Activated CD4-positive, alpha-beta T cell treated with anti-CD3 and anti-CD28 coated beads, Interleukin-10, Interleukin-2, amounts not matched to agents 100 ng/mL and 50 ng/mL, durations not matched to agents 16 hours and 8 hours (primary cell): ENCODE results near the gene CEACAM5.

Experiments
- DNase-seq: peaks from one replicate; pipeline ENCODE4 v3.0.0-alpha.2; 2020

Gene CEACAM5

DNA sequence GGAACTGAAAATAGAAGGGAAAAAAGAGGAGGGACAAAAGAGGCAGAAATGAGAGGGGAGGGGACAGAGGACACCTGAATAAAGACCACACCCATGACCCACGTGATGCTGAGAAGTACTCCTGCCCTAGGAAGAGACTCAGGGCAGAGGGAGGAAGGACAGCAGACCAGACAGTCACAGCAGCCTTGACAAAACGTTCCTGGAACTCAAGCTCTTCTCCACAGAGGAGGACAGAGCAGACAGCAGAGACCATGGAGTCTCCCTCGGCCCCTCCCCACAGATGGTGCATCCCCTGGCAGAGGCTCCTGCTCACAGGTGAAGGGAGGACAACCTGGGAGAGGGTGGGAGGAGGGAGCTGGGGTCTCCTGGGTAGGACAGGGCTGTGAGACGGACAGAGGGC, at the start of gene CEACAM5:
TSS of gene CEACAM5 (plus strand) at position 146 of the 400 bp plus-strand sequence. CDS start at position 252, 106 bp downstream.
- no peak for DNase-seq

DNA sequence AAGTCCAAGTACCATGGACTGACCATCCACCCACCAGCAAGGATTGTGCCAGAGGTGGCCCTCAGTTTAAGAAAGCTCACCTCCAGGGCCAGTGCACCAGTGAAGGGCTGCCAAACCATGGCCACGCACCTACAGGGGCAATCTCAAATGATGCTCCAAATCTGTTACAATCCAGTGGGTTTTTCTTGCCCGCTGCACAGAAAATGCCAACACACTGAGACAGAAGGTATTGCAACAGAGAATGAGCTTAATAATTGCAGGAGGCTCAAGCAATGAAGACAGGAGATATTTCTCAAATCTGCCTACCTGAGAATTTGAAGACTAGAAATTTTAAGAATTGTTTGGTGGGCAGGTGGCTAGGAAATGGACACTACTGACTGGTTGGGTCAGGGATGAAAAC, 42.4 kb upstream of the CEACAM5 start:
- no peak for DNase-seq

DNA sequence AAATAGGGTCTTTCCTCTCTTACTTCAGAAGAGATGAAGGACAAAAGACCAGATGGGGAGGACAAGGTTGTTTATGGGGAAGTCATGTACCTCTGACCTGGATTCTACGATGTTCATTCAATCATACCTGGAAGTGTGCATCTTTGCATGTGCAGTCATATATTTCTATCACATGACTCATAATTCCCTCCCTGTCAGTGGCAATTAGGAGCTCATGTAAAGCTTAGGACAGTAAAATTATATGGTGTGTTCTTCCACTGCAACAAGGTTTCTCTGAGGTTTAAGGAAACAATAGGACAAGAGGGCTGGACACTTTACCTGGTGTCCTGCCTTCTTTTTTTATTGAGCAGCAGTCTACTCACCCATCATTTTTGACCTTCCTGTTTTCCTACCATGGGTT, 40.1 kb upstream of the CEACAM5 start:
- DNase-seq = no peak

DNA sequence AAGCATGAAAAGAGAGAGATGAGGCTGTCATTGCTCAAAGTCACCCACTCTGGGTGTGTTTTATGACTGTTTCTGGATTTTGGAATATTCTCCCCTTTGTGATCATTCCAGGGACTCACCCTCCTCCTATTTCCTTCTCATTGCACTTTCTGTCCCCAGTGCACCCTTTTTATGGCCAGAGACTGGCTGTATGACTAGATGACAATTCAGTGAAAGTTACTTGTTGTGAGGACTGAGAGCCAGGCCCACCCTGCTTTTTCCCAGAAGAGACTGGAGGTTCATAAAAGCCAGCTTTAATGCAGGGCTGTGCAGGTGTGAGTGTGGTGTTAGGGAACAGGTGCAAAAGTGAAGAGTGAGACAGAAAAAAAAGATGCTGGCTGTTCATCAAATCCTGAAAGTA, 37.7 kb upstream of the CEACAM5 start:
- DNase-seq = no peak

DNA sequence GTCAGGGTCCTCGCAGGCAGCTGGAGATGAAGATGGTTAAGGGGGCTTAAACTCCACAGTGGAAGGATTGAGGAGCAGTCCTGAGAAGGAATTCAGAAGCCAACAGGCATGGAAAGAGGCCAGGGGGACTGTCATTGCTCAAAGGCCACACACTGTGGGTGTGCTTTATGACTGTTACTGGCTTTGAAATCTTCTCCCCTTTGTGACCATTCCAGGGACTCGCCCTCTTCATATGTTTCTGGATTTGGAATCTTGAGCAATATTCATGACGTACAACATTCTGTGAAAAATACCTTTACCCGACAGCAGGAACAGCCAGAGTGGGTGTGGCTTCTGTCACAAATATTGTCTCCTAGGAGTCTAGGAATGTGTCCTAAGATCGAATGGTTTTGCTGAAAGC, 36.9 kb upstream of the CEACAM5 start:
- DNase-seq = no peak

DNA sequence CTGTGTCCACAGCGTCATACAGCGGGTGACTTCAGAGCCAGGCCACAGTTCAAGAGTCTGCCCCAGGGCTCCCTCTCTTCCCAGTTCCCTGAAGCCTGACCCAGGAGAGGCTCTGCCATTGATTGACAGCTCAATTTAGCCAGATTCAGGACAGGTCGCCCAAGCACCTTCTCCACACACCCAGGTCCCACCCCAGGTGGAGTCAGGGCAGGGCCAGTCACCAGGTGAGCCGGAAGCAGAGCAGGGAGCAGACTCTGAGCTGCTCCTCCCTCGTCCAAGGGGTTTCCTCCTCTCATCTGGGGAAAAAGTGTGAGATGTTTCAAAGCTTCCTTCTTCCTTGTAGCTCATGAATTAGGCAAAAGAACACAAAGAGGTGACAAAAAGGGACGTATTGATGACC, 26.0 kb upstream of the CEACAM5 start:
- no peak for DNase-seq

DNA sequence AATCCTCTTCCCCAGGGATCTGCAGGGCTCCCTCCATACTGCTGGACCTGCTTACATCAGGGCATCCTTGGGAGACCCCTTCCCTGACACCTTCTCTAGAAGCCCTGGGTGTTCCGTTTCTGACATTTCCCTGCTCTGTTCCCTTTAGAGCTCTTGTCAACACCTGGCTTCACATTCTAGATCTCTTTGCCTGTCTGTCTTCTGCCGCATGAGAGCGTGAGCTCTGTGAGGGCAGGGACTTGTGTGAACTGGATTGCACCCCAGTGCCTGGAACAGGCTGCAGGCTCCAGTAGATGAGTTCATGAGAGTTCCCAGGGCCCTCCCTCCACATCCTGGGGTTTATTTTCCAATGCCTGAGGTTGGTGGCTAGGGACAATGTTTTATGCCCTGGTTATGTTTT, 21.0 kb upstream of the CEACAM5 start:
- DNase-seq = no peak

DNA sequence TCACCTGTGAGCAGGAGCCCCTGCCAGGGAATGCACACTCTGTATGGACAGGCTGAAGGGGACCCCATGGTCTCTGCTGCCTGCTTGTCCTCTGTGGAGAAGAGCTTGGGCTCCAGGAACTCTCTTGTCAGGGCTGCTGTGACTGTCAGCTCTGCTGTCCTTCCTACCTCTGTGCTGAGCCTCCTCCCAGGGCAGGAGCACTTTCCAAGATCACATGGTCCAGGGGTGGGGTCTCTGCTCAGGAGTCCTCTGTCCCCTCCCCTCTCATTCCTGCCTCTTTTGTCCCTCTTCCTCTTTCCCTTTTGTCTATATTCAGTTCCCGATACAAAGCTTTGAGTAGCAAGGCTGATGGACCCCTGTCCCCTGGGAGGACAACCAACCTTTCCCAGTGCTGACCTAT, 20.3 kb upstream of the CEACAM5 start, which contains the start of gene CEACAM7:
TSS of gene CEACAM7 (minus strand) at position 173 of the 400 bp plus-strand sequence. CDS start at position 68, 105 bp downstream.
- no peak for DNase-seq

DNA sequence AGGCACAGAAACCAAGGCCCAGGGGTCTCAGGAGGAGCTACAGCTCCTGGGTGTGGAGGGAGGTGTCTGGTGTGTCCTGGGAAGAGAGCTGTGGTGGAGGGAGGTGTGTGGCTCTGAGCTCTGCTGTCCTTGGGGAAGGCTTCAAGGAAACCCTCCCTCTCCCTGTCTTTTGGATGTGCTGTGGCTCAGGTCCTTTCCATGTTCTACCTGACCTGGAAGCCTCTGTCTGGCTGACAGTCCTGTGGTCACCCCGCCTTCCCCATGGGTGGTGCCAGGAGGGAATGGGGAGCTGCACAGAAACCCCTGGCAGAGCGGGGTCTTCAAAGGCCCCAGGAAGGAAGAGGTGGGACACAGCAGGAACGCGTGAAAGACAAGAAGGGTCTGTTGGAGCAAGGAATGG, 19.7 kb upstream of the CEACAM5 start:
- DNase-seq = no peak

DNA sequence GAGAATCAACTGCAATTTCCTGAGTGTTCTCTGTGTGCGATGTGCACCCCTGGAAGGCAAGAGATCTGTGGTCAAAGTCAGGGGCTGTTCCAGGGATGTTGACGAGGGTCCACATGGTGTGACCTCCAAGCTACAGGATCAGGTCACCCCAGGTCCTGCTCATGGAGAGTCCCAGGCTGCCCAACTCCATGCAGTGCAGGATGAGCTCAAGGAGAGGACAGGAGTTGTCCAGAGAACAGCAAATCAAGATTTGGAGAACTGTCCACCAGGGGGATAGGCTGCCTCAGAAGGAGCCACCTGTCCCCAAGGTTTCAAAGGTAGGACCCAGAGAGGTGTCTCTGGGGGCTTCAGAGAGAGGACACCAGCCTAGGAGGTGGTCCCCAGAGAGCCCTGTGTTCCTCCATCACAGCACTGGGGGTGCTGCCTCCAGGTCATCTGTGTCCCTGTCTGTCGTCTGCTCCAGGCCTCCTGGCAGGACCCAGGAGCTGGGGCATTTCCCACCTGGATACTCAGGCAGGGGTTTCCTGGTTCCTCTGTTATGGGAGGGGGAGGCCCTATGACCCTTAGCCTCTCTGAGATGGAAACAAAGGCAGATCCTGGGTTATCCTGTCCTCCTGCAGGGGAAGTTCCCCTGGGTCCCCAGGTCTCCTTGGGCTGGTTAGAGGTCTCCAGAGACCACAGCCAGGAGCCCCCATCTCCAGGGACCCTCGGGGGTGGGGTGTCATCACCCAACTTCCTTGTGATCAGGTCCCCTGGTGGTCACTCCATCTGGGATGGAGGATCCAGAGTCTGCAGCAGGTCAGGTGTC, 18.2 kb upstream of the CEACAM5 start:
- no peak for DNase-seq

DNA sequence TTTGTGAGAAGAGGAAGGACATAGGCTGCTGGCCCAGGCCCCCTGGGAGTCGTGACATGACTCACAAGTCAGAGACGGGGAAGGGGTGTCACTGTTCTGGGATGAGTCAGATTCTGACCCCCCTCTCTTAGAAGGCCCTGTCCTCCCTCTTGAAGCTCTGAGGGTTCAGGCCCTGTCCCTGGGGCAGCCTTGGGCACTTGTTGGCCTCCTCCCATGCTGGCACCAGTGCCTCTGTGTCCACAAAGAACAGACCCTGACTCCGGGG, 17.7 kb upstream of the CEACAM5 start:
- DNase-seq = no peak

DNA sequence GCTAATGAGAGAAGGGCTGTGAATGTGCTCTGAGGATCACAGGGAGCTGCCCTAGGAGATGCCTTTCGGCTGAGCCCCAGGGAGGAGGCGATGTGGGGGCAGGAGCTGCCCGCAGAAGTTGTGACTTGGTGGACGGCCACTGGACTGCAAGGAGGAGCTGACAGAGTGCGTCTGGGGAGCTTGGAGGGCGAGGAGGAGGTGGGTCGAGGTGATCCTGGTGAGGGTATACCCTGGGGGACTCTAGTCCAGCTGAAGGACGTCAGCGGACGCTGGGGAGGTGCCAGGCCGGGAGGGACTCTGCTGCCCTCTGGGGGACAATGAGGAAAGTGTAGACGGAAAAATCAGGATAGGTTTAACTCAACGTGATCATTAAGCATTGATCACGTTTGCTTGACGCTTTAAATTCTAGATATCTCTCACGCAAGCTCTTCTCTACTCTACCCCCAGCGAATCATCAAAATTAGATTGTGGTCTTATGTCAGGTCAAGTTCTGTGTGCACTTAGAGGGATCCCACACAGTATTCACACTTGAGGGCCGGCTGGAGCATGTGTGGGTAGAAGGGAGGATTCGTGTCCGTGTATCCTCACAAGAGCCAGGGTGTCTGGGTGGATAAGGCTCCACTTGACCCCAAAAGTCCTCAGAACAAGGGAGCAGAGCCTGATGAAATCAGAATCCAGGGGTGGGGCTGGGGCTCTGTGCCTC, 17.0 kb upstream of the CEACAM5 start:
- peak; percentile 28 for DNase-seq

DNA sequence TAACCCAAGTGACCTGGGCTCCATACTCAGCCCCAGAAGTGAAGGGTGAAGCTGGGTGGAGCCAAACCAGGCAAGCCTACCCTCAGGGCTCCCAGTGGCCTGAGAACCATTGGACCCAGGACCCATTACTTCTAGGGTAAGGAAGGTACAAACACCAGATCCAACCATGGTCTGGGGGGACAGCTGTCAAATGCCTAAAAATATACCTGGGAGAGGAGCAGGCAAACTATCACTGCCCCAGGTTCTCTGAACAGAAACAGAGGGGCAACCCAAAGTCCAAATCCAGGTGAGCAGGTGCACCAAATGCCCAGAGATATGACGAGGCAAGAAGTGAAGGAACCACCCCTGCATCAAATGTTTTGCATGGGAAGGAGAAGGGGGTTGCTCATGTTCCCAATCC, 14.2 kb upstream of the CEACAM5 start:
- no peak for DNase-seq

DNA sequence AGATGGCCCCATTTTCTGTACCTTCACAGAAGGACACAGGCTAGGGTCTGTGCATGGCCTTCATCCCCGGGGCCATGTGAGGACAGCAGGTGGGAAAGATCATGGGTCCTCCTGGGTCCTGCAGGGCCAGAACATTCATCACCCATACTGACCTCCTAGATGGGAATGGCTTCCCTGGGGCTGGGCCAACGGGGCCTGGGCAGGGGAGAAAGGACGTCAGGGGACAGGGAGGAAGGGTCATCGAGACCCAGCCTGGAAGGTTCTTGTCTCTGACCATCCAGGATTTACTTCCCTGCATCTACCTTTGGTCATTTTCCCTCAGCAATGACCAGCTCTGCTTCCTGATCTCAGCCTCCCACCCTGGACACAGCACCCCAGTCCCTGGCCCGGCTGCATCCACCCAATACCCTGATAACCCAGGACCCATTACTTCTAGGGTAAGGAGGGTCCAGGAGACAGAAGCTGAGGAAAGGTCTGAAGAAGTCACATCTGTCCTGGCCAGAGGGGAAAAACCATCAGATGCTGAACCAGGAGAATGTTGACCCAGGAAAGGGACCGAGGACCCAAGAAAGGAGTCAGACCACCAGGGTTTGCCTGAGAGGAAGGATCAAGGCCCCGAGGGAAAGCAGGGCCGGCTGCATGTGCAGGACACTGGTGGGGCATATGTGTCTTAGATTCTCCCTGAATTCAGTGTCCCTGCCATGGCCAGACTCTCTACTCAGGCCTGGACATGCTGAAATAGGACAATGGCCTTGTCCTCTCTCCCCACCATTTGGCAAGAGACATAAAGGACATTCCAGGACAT, 13.4 kb upstream of the CEACAM5 start:
- DNase-seq = no peak

DNA sequence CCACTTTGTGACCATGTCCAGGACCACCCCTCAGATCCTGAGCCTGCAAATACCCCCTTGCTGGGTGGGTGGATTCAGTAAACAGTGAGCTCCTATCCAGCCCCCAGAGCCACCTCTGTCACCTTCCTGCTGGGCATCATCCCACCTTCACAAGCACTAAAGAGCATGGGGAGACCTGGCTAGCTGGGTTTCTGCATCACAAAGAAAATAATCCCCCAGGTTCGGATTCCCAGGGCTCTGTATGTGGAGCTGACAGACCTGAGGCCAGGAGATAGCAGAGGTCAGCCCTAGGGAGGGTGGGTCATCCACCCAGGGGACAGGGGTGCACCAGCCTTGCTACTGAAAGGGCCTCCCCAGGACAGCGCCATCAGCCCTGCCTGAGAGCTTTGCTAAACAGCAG, 12.7 kb upstream of the CEACAM5 start:
- DNase-seq = no peak

DNA sequence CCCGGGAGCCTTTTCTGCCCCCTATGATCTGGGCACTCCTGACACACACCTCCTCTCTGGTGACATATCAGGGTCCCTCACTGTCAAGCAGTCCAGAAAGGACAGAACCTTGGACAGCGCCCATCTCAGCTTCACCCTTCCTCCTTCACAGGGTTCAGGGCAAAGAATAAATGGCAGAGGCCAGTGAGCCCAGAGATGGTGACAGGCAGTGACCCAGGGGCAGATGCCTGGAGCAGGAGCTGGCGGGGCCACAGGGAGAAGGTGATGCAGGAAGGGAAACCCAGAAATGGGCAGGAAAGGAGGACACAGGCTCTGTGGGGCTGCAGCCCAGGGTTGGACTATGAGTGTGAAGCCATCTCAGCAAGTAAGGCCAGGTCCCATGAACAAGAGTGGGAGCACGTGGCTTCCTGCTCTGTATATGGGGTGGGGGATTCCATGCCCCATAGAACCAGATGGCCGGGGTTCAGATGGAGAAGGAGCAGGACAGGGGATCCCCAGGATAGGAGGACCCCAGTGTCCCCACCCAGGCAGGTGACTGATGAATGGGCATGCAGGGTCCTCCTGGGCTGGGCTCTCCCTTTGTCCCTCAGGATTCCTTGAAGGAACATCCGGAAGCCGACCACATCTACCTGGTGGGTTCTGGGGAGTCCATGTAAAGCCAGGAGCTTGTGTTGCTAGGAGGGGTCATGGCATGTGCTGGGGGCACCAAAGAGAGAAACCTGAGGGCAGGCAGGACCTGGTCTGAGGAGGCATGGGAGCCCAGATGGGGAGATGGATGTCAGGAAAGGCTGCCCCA, 11.8 kb upstream of the CEACAM5 start:
- DNase-seq = no peak

DNA sequence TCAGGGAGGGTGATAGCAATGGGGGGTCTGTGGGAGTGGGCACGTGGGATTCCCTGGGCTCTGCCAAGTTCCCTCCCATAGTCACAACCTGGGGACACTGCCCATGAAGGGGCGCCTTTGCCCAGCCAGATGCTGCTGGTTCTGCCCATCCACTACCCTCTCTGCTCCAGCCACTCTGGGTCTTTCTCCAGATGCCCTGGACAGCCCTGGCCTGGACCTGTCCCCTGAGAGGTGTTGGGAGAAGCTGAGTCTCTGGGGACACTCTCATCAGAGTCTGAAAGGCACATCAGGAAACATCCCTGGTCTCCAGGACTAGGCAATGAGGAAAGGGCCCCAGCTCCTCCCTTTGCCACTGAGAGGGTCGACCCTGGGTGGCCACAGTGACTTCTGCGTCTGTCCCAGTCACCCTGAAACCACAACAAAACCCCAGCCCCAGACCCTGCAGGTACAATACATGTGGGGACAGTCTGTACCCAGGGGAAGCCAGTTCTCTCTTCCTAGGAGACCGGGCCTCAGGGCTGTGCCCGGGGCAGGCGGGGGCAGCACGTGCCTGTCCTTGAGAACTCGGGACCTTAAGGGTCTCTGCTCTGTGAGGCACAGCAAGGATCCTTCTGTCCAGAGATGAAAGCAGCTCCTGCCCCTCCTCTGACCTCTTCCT, 11.1 kb upstream of the CEACAM5 start:
- DNase-seq = no peak

DNA sequence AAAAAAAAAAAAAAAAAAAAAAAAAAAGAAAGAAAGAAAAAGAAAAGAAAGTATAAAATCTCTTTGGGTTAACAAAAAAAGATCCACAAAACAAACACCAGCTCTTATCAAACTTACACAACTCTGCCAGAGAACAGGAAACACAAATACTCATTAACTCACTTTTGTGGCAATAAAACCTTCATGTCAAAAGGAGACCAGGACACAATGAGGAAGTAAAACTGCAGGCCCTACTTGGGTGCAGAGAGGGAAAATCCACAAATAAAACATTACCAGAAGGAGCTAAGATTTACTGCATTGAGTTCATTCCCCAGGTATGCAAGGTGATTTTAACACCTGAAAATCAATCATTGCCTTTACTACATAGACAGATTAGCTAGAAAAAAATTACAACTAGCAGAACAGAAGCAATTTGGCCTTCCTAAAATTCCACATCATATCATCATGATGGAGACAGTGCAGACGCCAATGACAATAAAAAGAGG, 9.6 kb upstream of the CEACAM5 start:
- no peak for DNase-seq

DNA sequence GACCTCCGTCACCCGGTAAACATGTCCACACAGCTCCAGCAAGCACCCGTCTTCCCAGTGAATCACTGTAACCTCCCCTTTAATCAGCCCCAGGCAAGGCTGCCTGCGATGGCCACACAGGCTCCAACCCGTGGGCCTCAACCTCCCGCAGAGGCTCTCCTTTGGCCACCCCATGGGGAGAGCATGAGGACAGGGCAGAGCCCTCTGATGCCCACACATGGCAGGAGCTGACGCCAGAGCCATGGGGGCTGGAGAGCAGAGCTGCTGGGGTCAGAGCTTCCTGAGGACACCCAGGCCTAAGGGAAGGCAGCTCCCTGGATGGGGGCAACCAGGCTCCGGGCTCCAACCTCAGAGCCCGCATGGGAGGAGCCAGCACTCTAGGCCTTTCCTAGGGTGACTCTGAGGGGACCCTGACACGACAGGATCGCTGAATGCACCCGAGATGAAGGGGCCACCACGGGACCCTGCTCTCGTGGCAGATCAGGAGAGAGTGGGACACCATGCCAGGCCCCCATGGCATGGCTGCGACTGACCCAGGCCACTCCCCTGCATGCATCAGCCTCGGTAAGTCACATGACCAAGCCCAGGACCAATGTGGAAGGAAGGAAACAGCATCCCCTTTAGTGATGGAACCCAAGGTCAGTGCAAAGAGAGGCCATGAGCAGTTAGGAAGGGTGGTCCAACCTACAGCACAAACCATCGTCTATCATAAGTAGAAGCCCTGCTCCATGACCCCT, 9.0 kb upstream of the CEACAM5 start:
- DNase-seq = no peak

DNA sequence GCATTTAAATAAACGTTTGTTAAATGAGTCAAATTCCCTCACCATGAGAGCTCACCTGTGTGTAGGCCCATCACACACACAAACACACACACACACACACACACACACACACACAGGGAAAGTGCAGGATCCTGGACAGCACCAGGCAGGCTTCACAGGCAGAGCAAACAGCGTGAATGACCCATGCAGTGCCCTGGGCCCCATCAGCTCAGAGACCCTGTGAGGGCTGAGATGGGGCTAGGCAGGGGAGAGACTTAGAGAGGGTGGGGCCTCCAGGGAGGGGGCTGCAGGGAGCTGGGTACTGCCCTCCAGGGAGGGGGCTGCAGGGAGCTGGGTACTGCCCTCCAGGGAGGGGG, 8.5 kb upstream of the CEACAM5 start:
- no peak for DNase-seq

DNA sequence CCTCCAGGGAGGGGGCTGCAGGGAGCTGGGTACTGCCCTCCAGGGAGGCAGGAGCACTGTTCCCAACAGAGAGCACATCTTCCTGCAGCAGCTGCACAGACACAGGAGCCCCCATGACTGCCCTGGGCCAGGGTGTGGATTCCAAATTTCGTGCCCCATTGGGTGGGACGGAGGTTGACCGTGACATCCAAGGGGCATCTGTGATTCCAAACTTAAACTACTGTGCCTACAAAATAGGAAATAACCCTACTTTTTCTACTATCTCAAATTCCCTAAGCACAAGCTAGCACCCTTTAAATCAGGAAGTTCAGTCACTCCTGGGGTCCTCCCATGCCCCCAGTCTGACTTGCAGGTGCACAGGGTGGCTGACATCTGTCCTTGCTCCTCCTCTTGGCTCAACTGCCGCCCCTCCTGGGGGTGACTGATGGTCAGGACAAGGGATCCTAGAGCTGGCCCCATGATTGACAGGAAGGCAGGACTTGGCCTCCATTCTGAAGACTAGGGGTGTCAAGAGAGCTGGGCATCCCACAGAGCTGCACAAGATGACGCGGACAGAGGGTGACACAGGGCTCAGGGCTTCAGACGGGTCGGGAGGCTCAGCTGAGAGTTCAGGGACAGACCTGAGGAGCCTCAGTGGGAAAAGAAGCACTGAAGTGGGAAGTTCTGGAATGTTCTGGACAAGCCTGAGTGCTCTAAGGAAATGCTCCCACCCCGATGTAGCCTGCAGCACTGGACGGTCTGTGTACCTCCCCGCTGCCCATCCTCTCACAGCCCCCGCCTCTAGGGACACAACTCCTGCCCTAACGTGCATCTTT, 7.8 kb upstream of the CEACAM5 start:
- DNase-seq = no peak
